Gastrocnemius medialis (tissue), 4 donors: ENCODE results near the gene RBM19. TPM values are rescaled to one million over a fixed set of nuclear protein-coding genes. Genes with fewer than 3 reads are reported as not detected.

ENCODE experiments used
- ATAC-seq, 2 donors: fragments of 150-250 bp; one replicate each; pipeline ENCODE4 v1.9.1; 2016
- DNase-seq, 2 donors: peaks; one replicate each; pipeline ENCODE4 v3.0.0-alpha.2; 2019
- H3K27ac ChIP-seq, 4 donors: fragments of 200-600 bp; sonication (generic); 1 replicate in 1 of 4; 2 replicates in 3 of 4; pipeline ENCODE4 v1.5.1; 2016 to 2018; ENCODE audit warnings: mild to moderate bottlenecking in 2 of 4, moderate library complexity in 1 of 4
- H3K27me3 ChIP-seq, 3 donors: fragments of 200-600 bp; sonication (generic) in 2 of 3; 1 replicate in 1 of 3; 2 replicates in 2 of 3; pipeline versions ENCODE4 v1.5.1 to v1.6.0; 2016 to 2019; ENCODE audit warnings: mild to moderate bottlenecking in 1 of 3, moderate library complexity in 1 of 3
- H3K36me3 ChIP-seq, 2 donors: fragments of 200-600 bp; sonication (generic) in 1 of 2; one replicate each; pipeline ENCODE4 v1.5.1; 2017 to 2018
- H3K4me1 ChIP-seq, 2 donors: fragments of 200-600 bp; sonication (generic) in 1 of 2; one replicate each; pipeline ENCODE4 v1.5.1; 2016 to 2017; ENCODE audit warnings: mild to moderate bottlenecking in 2 of 2
- H3K4me3 ChIP-seq, 4 donors: fragments of 200-600 bp; sonication (generic) in 3 of 4; 1 replicate in 1 of 4; 2 replicates in 3 of 4; pipeline ENCODE4 v1.5.1; 2016 to 2019; ENCODE audit warnings: mild to moderate bottlenecking in 2 of 4
- H3K9me3 ChIP-seq, 3 donors: fragments of 200-600 bp; sonication (generic) in 2 of 3; 1 replicate in 1 of 3; 2 replicates in 2 of 3; pipeline ENCODE4 v1.5.1; 2016 to 2019
- POLR2A ChIP-seq, 2 donors: fragments of 450-650 bp; IDR thresholded peaks; one replicate each; pipeline ENCODE4 v1.6.1; 2017; ENCODE audit warnings: antibody characterized with exemption in 2 of 2, mild to moderate bottlenecking in 2 of 2, moderate library complexity in 2 of 2
- in situ Hi-C, 4 donors: fragments of 200-750 bp; cut with MboI; loops; one replicate each; pipeline versions ENCODE4 v1.15.0 to v1.8.0; 2017; ENCODE audit warnings: low sequenced_read_pairs in 4 of 4
- intact Hi-C: fragments of 100-400 bp; cut with DNase I; formaldehyde crosslinking; loops from one replicate; pipeline ENCODE4 v1.15.1; 2023; ENCODE audit warnings: low total_unique reads
- total RNA-seq, 4 donors: library from RNA; depleted of rRNA; stranded (reverse); fragments of >200 nt; gene quantifications; one replicate each; pipeline versions ENCODE4 v1.1.0 to v1.2.3, GENCODE V29; 2016
- TF ChIP-seq, protein P1 (sequence below), 5 experiments: fragments of 450-650 bp in 3 of 5; fragments of 200-600 bp in 2 of 5; sonication (generic) in 2 of 5; IDR thresholded peaks in 4 of 5; conservative IDR thresholded peaks in 1 of 5; 1 replicate in 4 of 5; 2 replicates in 1 of 5; pipeline ENCODE4 v1.5.1; 2016 to 2019; ENCODE audit warnings: antibody characterized with exemption in 5 of 5, mild to moderate bottlenecking in 3 of 5, moderate library complexity in 3 of 5

Gene RBM19
- total RNA-seq, 4 donors from 2014 or later, result 21.2 to 28.3 (median 26.8) TPM

DNA sequence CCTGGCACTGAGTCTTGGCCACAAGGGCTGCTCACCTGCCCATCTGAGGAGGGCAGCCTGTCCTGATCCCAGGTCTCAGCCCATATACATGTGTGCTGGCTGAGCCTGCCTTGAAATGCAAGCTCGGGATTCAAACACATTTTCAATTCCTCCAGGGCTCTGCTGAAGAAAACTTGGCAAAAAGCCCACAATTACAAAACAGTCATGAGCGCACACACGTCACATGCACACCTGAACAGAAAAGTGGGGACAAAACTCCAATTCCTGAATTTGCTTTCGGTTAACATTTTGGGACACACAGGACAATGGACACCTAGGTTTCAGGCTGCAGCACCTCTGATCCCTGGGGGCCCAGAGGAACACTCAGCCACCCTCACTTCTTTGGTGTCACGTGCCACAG lies 113.9 kb downstream of the RBM19 start:
- TF ChIP-seq, protein P1, sequence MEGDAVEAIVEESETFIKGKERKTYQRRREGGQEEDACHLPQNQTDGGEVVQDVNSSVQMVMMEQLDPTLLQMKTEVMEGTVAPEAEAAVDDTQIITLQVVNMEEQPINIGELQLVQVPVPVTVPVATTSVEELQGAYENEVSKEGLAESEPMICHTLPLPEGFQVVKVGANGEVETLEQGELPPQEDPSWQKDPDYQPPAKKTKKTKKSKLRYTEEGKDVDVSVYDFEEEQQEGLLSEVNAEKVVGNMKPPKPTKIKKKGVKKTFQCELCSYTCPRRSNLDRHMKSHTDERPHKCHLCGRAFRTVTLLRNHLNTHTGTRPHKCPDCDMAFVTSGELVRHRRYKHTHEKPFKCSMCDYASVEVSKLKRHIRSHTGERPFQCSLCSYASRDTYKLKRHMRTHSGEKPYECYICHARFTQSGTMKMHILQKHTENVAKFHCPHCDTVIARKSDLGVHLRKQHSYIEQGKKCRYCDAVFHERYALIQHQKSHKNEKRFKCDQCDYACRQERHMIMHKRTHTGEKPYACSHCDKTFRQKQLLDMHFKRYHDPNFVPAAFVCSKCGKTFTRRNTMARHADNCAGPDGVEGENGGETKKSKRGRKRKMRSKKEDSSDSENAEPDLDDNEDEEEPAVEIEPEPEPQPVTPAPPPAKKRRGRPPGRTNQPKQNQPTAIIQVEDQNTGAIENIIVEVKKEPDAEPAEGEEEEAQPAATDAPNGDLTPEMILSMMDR (IDR thresholded peaks at IDR 0.05 in 4 of 5, conservative IDR thresholded peaks at IDR 0.05 in 1 of 5), result no peak
- TF ChIP-seq POLR2A (IDR thresholded peaks at IDR 0.05), result no peak
- Histone ChIP-seq H3K36me3 (peaks cover 0 to 7% of the 10 kb centered on the region in 2 donors), H3K27ac (no peak overlapping the region), H3K4me3 (no peak overlapping the region), H3K9me3 (no peaks in the 10 kb centered on the region), H3K4me1 (peaks cover 19 to 33% of the 10 kb centered on the region in 2 donors), H3K27me3 (no peaks in the 10 kb centered on the region)
- ATAC-seq (no peak), DNase-seq (no peak)
- intact Hi-C loops, result no loop called here
- in situ Hi-C loops, result no loop called here

DNA sequence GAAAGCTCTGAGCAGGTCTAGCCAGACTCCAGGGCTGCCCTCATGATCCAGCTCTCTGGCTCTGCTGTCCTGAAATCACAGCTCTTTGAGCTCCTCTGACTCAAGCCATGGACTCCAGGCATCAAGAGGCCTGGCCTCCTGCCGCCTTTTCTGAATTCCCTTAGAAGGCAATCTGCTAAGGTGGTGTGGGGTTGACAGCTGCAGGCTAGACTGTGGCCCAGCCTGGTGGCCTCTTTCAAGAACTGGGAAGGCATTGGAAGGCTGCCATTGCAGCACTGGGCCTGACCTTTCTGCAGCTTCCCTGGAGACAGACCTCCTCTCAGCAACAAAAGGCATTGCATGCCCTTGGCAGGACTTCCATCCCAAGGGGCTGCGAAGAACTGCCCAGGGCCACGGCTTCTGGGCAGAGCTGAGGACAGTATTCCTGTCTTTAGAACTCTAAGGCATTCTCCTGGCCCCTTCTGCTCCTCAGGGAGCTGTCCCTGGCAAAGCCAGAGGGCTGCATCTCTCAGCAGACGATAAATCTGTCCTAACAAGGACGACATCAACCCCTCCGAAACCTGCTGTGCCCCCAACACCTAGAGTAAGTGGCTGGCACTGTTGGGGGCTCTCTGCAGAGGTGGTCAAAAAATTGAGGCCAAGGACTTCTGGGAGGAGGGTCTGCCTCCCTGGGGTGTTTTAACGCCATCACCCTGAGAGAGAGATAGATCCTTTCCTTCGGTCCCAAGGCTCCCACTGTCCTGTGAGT lies 115.6 kb downstream of the RBM19 start:
- in situ Hi-C loops (no loop called here), intact Hi-C loops (no loop called here)
- Histone ChIP-seq H3K27me3 (no peaks in the 10 kb centered on the region), H3K36me3 (no peaks in the 10 kb centered on the region), H3K9me3 (no peaks in the 10 kb centered on the region), H3K27ac (peak overlapping the region in 3 of 4 donors; percentile 51 to 74 (median 64)), H3K4me1 (peaks cover 19 to 28% of the 10 kb centered on the region in 2 donors), H3K4me3 (no peak overlapping the region)
- DNase-seq (peak; percentile 67 to 89), ATAC-seq (peak; percentile 92 to 97)
- no peak for TF ChIP-seq POLR2A (IDR thresholded peaks at IDR 0.05)
- TF ChIP-seq, protein P1 (IDR thresholded peaks at IDR 0.05 in 4 of 5, conservative IDR thresholded peaks at IDR 0.05 in 1 of 5), result no peak

DNA sequence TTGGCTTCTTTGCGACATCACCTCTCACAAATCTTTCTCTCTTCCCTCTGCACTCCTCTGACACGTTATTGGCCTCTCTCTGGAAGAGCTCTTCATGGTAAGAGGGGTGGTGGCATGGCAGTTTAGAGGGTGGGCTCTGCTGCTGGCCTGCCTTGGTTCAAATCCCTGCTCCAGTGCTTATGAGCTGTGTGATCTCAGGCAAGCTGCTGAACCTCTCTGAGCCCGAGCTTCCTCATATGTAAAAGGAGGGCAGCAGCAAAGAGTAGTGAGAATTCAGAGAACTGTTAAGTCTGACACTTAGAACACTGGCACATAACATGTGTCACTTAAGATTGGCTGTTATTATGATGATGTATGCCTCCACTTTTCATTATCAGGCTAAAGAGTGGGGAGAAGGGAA lies 118.3 kb downstream of the RBM19 start:
- H3K9me3 ChIP-seq, result no peaks in the 10 kb centered on the region
- TF ChIP-seq, protein P1 (IDR thresholded peaks at IDR 0.05 in 4 of 5, conservative IDR thresholded peaks at IDR 0.05 in 1 of 5), result no peak
- no peak for TF ChIP-seq POLR2A (IDR thresholded peaks at IDR 0.05)
- H3K27me3 ChIP-seq, result no peaks in the 10 kb centered on the region
- H3K4me3 ChIP-seq, result no peak overlapping the region
- ATAC-seq, result no peak
- no peak for DNase-seq
- no peaks in the 10 kb centered on the region for H3K36me3 ChIP-seq
- intact Hi-C loops (no loop called here), in situ Hi-C loops (no loop called here)
- H3K27ac ChIP-seq, result no peak overlapping the region
- H3K4me1 ChIP-seq, result peaks cover 19 to 28% of the 10 kb centered on the region in 2 donors

DNA sequence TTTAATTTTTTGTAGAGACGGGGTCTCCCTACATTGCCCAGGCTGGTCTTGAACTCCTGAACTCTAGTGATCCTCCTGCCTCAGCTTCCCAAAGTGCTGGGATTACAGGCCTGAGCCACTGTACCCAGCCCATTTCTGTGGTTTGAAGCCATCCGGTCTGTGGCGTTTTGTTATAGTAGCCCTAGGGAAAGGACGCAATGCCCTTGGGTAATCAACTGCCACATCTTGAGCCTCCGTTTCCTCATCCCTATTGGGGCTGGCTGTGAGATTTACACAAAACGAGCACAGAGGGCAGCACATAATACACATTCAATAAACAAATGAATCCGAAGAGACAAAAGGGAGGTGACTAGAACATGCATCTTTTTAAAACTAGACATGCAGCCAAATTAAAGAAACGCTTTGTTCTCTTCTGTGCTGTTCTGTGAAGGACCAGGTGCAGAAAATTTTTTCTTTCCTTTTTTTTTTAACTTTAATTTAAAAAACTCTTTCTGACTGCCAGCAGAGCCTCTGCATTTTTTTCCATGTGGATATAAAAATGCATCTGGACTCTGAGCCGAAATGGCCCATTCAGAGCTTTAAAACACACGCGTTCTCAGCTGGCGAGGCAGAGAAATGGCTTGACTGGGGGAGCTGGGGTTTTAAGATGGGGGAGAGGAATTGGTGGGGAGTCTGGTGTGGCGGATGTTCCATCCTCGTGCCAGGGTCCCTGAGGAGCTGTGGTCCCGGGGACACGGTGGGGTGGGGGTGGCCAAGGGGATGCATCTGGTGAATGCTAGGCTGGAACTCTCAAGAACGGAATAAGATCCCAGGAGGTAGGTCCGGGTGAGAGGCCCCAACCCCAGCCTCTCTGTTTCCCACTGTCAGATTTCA lies 119.0 kb downstream of the RBM19 start:
- Histone ChIP-seq H3K36me3 (no peaks in the 10 kb centered on the region), H3K9me3 (no peaks in the 10 kb centered on the region), H3K4me3 (no peak overlapping the region), H3K4me1 (peaks cover 19 to 25% of the 10 kb centered on the region in 2 donors), H3K27me3 (no peaks in the 10 kb centered on the region), H3K27ac (no peak overlapping the region)
- in situ Hi-C loops, result no loop called here
- intact Hi-C loops, result no loop called here
- ATAC-seq (no peak), DNase-seq (no peak)
- TF ChIP-seq, protein P1 (IDR thresholded peaks at IDR 0.05 in 4 of 5, conservative IDR thresholded peaks at IDR 0.05 in 1 of 5), result no peak
- TF ChIP-seq POLR2A (IDR thresholded peaks at IDR 0.05), result no peak
